Right cardiac atrium (tissue), 5 donors: ENCODE measurements around the gene E2F2. TPM values are rescaled to one million over a fixed set of nuclear protein-coding genes. Genes with fewer than 3 reads are reported as not detected.
A peak's percentile ranks its signal among the peaks of the same experiment; 100 is the strongest.

Experiments
- ATAC-seq, 2 donors: fragments of 200-7000 bp; cut with Tn5 transposase; one replicate each; pipeline versions ENCODE4 v1.8.0 to v1.9.1; 2020; ENCODE audit warnings: moderate library complexity in 2 of 2, mild to moderate bottlenecking in 1 of 2
- DNase-seq, 3 donors: peaks; one replicate each; pipeline ENCODE4 v3.0.0-alpha.2; 2020
- H3K27ac ChIP-seq: one replicate; pipeline ENCODE4 v1.5.1; 2013; ENCODE audit warnings: mild to moderate bottlenecking, low read length, control low read depth, moderate library complexity
- H3K27me3 ChIP-seq: one replicate; pipeline ENCODE4 v1.6.1; 2013; ENCODE audit not compliant: control insufficient read depth, insufficient read depth
- H3K4me1 ChIP-seq: one replicate; pipeline ENCODE4 v1.6.1; 2013; ENCODE audit warnings: low read length; ENCODE audit not compliant: control insufficient read depth, insufficient read depth
- H3K4me3 ChIP-seq: one replicate; pipeline ENCODE4 v1.5.1; 2013; ENCODE audit warnings: low read length, control low read depth
- H3K9me3 ChIP-seq: one replicate; pipeline ENCODE4 v1.6.1; 2013; ENCODE audit warnings: low read length; ENCODE audit not compliant: control insufficient read depth
- WGBS: extraction: QIAGEN DNeasy Blood & Tissue Kit; methylation state at CpG from one replicate; pipeline ENCODE4 v1.1.7; 2013; 5-methylcytosine and 5-hydroxymethylcytosine counted together
- intact Hi-C, 4 donors: fragments of 100-400 bp; cut with DNase I; formaldehyde crosslinking; loops; one replicate each; pipeline versions ENCODE4 v1.11.0 to v1.14.0; 2022 to 2023
- polyA plus RNA-seq: library from polyadenylated mRNA; stranded (reverse); fragments of 200-250 nt; gene quantifications from one replicate; pipeline ENCODE4 v1.2.3, GENCODE V29; 2013
- total RNA-seq, 4 donors: library from RNA; stranded (reverse); fragmentation: NEBNext Ultra II Directional; extraction: Animal tissue kit (Norgen Biotek cat#: 25700); gene quantifications; one replicate each; pipeline ENCODE4 v1.2.1, GENCODE V29; 2021
- donor health status: healthy with polysubstance abuse.
- donor health status: DM: no; HTN: yes; CAD: no.
- donor health status: DM: no; HTN: no; CAD: no.
- donor health status: DM: no; HTN: yes; CAD: no; lungs with severe emphysema.
- donor health status: DM: yes; HTN: yes; CAD: no.

E2F2 gene
- total and polyA plus RNA-seq, 5 donors = 0.05 to 0.82 (median 0.23) TPM; not detected in 1

GRCh38 chr1:23477359-23478144 is 53.5 kb downstream of the E2F2 start:
- Histone ChIP-seq H3K27ac (no peak overlapping the region), H3K4me3 (no peak overlapping the region), H3K9me3 (no peaks in the 10 kb centered on the region), H3K4me1 (peaks cover 15% of the 10 kb centered on the region), H3K27me3 (no peaks in the 10 kb centered on the region)
- intact Hi-C loops = no loop called here
- WGBS = 89% methylated on average over 10 of the region's 10 CpGs
- ATAC-seq (no peak), DNase-seq (no peak)

GRCh38 chr1:23475641-23476040 is 55.4 kb downstream of the E2F2 start:
- intact Hi-C loops = no loop called here
- 74% methylated on average over 3 of the region's 3 CpGs for WGBS
- H3K4me1 ChIP-seq = peaks cover 15% of the 10 kb centered on the region

GRCh38 chr1:23475134-23475628 is 55.9 kb downstream of the E2F2 start:
- 61% methylated on average over 6 of the region's 6 CpGs for WGBS
- ATAC-seq (no peak), DNase-seq (no peak)
- intact Hi-C loops = no loop called here
- Histone ChIP-seq H3K27ac (no peak overlapping the region), H3K9me3 (no peaks in the 10 kb centered on the region), H3K4me3 (no peak overlapping the region), H3K4me1 (peaks cover 14% of the 10 kb centered on the region), H3K27me3 (no peaks in the 10 kb centered on the region)

More at GRCh38 chr1:23475641-23476040, 55.4 kb downstream of the E2F2 start:
- H3K27me3 ChIP-seq = no peaks in the 10 kb centered on the region
- H3K9me3 ChIP-seq = no peaks in the 10 kb centered on the region
- no peak for ATAC-seq
- no peak for DNase-seq
- H3K27ac ChIP-seq = no peak overlapping the region
- no peak overlapping the region for H3K4me3 ChIP-seq

- no peak overlapping the region for H3K4me3 ChIP-seq
- no peak overlapping the region for H3K27ac ChIP-seq
- intact Hi-C loops = no loop called here
- 83% methylated on average over 6 of the region's 6 CpGs for WGBS
- H3K9me3 ChIP-seq = no peaks in the 10 kb centered on the region
- no peak for DNase-seq
- no peak for ATAC-seq
- H3K4me1 ChIP-seq = peaks cover 20% of the 10 kb centered on the region
- no peaks in the 10 kb centered on the region for H3K27me3 ChIP-seq
Observed at GRCh38 chr1:23473037-23473800, 57.8 kb downstream of the E2F2 start.

- no peak for ATAC-seq
- WGBS = 90% methylated on average over 5 of the region's 5 CpGs
- H3K9me3 ChIP-seq = no peaks in the 10 kb centered on the region
- H3K27ac ChIP-seq = no peak overlapping the region
- H3K27me3 ChIP-seq = no peaks in the 10 kb centered on the region
- no peak for DNase-seq
- H3K4me3 ChIP-seq = no peak overlapping the region
- peaks cover 20% of the 10 kb centered on the region for H3K4me1 ChIP-seq
- intact Hi-C loops = no loop called here
Observed at GRCh38 chr1:23472351-23473036, 58.5 kb downstream of the E2F2 start.

- 74% methylated on average over 4 of the region's 4 CpGs for WGBS
- H3K9me3 ChIP-seq = no peaks in the 10 kb centered on the region
- intact Hi-C loops = no loop called here
- peaks cover 20% of the 10 kb centered on the region for H3K4me1 ChIP-seq
- no peaks in the 10 kb centered on the region for H3K27me3 ChIP-seq
- ATAC-seq (no peak), DNase-seq (no peak)
- H3K27ac ChIP-seq = peak overlapping the region; percentile 73
- no peak overlapping the region for H3K4me3 ChIP-seq
Observed at GRCh38 chr1:23471473-23472075, 59.5 kb downstream of the E2F2 start.

- H3K9me3 ChIP-seq = no peaks in the 10 kb centered on the region
- H3K4me1 ChIP-seq = peaks cover 20% of the 10 kb centered on the region
- peak; percentile 80 to 86 for ATAC-seq
- H3K27me3 ChIP-seq = no peaks in the 10 kb centered on the region
- intact Hi-C loops = no loop called here
- peak overlapping the region; percentile 73 for H3K27ac ChIP-seq
- H3K4me3 ChIP-seq = no peak overlapping the region
- WGBS = 31% methylated on average over 12 of the region's 12 CpGs
- DNase-seq = peak; percentile 88 to 90 (median 89)
Observed at GRCh38 chr1:23470282-23471070, 60.6 kb downstream of the E2F2 start.

GRCh38 chr1:23469372-23469982 is 61.6 kb downstream of the E2F2 start:
- ATAC-seq = peak in 1 of 2 donors; percentile 39
- 29% methylated on average over 5 of the region's 5 CpGs for WGBS
- intact Hi-C loops = no loop called here
- peaks cover 20% of the 10 kb centered on the region for H3K4me1 ChIP-seq
- H3K27me3 ChIP-seq = no peaks in the 10 kb centered on the region
- H3K9me3 ChIP-seq = no peaks in the 10 kb centered on the region
- peak overlapping the region; percentile 63 for H3K27ac ChIP-seq
- no peak for DNase-seq
- H3K4me3 ChIP-seq = no peak overlapping the region

- H3K4me1 ChIP-seq = peaks cover 20% of the 10 kb centered on the region
- ATAC-seq (no peak), DNase-seq (no peak)
- no peaks in the 10 kb centered on the region for H3K27me3 ChIP-seq
- WGBS = 98% methylated on average over 3 of the region's 3 CpGs
- intact Hi-C loops = no loop called here
- no peak overlapping the region for H3K27ac ChIP-seq
- no peaks in the 10 kb centered on the region for H3K9me3 ChIP-seq
- no peak overlapping the region for H3K4me3 ChIP-seq
Observed at GRCh38 chr1:23466423-23466989, 64.5 kb downstream of the E2F2 start.
